ENCODE data around the gene PIK3R3.

The PIK3R3 gene

DNA sequence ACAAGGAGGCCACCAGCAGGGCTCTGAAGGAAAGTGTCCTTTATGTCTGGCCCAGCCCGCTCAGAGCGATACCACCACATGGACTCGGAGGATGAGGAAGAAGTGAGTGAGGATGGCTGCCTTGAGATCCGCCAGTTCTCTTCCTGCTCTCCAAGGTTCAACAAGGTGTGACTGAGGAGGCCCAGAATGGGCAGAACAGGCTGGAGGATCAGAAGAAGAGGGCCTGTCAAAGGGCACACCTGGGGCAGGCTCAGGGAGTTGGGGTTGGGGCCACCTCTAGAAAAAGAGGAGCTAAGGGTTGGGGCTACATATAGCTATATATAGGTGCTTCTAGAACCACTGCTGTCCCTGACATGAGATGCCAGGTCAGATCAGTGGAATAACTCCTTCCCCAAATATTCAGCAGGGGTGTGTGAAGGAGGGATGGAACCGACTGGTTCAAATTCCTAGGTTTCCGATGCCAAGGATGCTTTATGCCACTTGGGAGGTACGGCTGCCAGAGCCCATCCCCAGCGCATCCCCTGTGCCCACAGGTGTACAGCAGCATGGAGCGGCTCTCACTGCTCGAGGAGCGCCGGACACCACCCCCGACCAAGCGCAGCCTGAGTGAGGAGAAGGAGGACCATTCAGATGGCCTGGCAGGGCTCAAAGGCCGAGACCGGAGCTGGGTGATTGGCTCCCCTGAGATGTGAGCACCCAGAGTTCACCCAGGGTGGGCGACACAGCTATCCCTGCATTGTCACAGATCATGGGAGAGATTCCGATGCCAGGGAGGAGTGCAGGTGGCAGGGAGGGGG, 102.2 kb downstream of the PIK3R3 start:
- no peak for TF ChIP-seq EP300 (IDR thresholded peaks at IDR 0.05; ENCODE audit: borderline replicate concordance)
- TF ChIP-seq RAD21 (IDR thresholded peaks at IDR 0.05; ENCODE audit: low read depth), result no peak
- TF ChIP-seq CREB1 (IDR thresholded peaks at IDR 0.05; ENCODE audit: low read depth), result no peak
- no peak for TF ChIP-seq TEAD4 (IDR thresholded peaks at IDR 0.05)
- TF ChIP-seq CEBPB (IDR thresholded peaks at IDR 0.05), result no peak
- TF ChIP-seq YY1 (IDR thresholded peaks at IDR 0.05; ENCODE audit: low read depth), result no peak
- TF ChIP-seq EGR1 (IDR thresholded peaks at IDR 0.05), result no peak
- TF ChIP-seq, protein P1, sequence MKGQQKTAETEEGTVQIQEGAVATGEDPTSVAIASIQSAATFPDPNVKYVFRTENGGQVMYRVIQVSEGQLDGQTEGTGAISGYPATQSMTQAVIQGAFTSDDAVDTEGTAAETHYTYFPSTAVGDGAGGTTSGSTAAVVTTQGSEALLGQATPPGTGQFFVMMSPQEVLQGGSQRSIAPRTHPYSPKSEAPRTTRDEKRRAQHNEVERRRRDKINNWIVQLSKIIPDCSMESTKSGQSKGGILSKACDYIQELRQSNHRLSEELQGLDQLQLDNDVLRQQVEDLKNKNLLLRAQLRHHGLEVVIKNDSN (IDR thresholded peaks at IDR 0.05), result no peak
- TF ChIP-seq, protein P2, sequence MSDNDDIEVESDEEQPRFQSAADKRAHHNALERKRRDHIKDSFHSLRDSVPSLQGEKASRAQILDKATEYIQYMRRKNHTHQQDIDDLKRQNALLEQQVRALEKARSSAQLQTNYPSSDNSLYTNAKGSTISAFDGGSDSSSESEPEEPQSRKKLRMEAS (IDR thresholded peaks at IDR 0.05), result no peak
- no peak for TF ChIP-seq TCF12 (IDR thresholded peaks at IDR 0.05; ENCODE audit: low read depth)
- no peak for TF ChIP-seq ZBTB7A (IDR thresholded peaks at IDR 0.05; ENCODE audit: low read depth)

DNA sequence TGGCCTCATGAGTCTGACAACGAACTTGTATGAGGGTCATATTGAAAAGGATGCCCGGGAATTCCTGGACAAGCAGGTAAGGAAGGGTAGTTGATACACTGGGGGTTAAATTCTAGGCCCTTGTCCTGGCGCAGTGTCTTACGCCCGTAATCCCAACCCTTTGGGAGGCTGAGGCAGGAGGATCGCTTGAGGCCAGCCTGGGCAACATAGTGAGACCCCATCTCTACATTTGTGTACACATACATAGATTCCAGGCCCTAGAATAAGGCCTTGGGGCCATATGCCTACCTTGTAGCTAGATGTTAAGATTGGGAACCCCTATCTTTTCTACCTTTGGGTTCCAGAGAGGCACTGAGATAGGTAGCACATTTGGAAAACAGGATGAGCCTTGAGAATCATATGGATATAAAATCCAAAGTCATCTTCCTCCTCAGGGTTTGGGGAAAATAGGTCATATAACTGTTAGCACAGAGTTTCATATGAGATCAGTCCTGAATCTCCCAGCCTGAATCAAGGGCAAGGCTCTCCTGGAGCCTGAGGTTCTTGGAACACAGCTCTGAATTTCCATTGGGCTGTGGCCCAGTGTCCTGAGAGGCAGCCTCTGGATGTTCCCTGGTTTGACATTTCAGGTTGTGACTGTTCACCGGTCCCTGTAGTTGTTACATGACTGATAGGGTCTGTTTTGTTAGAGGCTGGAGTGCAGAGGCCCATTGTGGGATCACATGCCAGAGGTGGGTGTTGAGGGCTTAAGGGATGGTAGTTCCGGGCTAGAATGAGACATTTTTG, 104.4 kb downstream of the PIK3R3 start:
- TF ChIP-seq ZBTB7A (IDR thresholded peaks at IDR 0.05; ENCODE audit: low read depth) (no peak), CREB1 (IDR thresholded peaks at IDR 0.05; ENCODE audit: low read depth) (no peak), RAD21 (IDR thresholded peaks at IDR 0.05; ENCODE audit: low read depth) (no peak), NFIC (IDR thresholded peaks at IDR 0.05) (no peak)
- TF ChIP-seq, protein P3, sequence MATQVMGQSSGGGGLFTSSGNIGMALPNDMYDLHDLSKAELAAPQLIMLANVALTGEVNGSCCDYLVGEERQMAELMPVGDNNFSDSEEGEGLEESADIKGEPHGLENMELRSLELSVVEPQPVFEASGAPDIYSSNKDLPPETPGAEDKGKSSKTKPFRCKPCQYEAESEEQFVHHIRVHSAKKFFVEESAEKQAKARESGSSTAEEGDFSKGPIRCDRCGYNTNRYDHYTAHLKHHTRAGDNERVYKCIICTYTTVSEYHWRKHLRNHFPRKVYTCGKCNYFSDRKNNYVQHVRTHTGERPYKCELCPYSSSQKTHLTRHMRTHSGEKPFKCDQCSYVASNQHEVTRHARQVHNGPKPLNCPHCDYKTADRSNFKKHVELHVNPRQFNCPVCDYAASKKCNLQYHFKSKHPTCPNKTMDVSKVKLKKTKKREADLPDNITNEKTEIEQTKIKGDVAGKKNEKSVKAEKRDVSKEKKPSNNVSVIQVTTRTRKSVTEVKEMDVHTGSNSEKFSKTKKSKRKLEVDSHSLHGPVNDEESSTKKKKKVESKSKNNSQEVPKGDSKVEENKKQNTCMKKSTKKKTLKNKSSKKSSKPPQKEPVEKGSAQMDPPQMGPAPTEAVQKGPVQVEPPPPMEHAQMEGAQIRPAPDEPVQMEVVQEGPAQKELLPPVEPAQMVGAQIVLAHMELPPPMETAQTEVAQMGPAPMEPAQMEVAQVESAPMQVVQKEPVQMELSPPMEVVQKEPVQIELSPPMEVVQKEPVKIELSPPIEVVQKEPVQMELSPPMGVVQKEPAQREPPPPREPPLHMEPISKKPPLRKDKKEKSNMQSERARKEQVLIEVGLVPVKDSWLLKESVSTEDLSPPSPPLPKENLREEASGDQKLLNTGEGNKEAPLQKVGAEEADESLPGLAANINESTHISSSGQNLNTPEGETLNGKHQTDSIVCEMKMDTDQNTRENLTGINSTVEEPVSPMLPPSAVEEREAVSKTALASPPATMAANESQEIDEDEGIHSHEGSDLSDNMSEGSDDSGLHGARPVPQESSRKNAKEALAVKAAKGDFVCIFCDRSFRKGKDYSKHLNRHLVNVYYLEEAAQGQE (IDR thresholded peaks at IDR 0.05; ENCODE audit: low read depth), result no peak

DNA sequence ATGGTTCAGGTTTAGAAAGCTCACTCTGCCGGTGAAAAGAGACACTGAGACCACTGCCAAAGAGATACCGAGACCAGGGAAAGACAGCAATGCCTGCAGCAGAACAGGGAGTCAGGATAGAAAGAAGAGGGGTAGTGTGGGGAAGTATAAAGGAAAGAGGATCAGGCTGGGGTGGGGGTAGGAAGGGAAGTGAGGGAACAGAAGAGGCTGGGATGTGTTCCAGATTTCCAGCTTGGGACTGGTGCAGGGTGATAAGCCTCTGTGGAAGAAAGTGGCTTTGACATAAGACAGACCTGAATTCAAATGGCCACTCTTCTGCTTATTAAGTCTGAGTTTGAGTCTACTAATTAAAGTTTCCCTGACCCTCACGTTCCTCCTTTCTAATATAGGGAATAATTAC, 105.9 kb downstream of the PIK3R3 start:
- TF ChIP-seq CREB1 (IDR thresholded peaks at IDR 0.05; ENCODE audit: low read depth) (no peak), TCF12 (IDR thresholded peaks at IDR 0.05; ENCODE audit: low read depth) (no peak), FOXM1 (IDR thresholded peaks at IDR 0.05; ENCODE audit: borderline replicate concordance, low read depth) (no peak), EP300 (IDR thresholded peaks at IDR 0.05; ENCODE audit: borderline replicate concordance) (no peak), TAF1 (IDR thresholded peaks at IDR 0.05; ENCODE audit: low read depth) (no peak), YY1 (IDR thresholded peaks at IDR 0.05; ENCODE audit: low read depth) (no peak), NFIC (IDR thresholded peaks at IDR 0.05) (no peak), ZBTB7A (IDR thresholded peaks at IDR 0.05; ENCODE audit: low read depth) (no peak), CEBPB (IDR thresholded peaks at IDR 0.05) (no peak), TEAD4 (IDR thresholded peaks at IDR 0.05) (no peak), RAD21 (IDR thresholded peaks at IDR 0.05; ENCODE audit: low read depth) (no peak), EGR1 (IDR thresholded peaks at IDR 0.05) (no peak)
- TF ChIP-seq, protein P1 (IDR thresholded peaks at IDR 0.05), result no peak
- TF ChIP-seq, protein P3 (IDR thresholded peaks at IDR 0.05; ENCODE audit: low read depth), result no peak
- TF ChIP-seq, protein P2 (IDR thresholded peaks at IDR 0.05), result no peak

DNA sequence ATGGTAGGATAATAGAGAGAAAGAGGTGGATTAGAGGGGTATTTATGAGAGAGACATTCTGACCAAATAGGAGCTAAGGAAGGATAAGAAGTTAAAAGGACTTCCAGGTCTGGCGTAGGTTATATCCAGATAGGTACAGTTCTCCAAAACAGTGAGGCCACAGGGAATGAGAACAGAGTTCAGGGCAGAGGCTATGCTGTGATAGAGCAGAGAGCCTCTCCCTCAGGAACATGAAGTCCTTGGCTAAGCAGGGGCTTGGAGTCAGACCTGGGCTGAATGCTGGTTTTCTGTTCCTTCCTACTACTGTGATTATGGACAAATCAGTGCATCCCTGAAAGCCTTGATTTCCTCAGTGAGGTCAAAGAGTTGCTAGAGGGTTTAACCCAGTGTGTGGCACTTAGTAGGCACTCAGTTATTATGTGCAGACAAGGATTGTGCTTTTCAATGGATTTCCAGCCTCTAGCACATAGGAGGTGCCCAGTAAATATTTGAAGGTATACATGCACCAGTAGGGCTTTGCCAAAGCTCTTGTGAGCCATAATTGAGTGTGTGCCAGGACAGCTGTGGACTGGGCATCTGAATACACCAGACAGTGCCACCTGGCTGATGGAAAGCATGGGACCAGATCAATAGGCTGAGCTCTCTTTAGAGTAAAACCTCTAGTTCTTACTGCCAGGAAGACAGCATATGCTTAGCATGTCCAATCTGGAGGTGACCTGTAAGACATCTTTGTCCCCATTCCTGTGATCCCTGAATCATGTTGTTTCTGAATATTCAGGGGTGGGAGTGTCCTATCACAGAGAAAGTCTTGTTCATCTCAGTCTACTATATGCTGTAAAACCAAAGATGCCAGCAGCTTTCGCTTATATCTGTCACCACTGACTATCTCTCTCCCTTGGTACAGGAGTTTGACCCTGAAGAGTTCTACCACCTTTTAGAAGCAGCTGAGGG, 111.1 kb downstream of the PIK3R3 start:
- TF ChIP-seq, protein P2 (IDR thresholded peaks at IDR 0.05), result no peak
- no peak for TF ChIP-seq ZBTB7A (IDR thresholded peaks at IDR 0.05; ENCODE audit: low read depth)
- TF ChIP-seq, protein P3 (IDR thresholded peaks at IDR 0.05; ENCODE audit: low read depth), result no peak
- TF ChIP-seq EP300 (IDR thresholded peaks at IDR 0.05; ENCODE audit: borderline replicate concordance), result no peak
- TF ChIP-seq TEAD4 (IDR thresholded peaks at IDR 0.05), result no peak
- no peak for TF ChIP-seq TAF1 (IDR thresholded peaks at IDR 0.05; ENCODE audit: low read depth)
- TF ChIP-seq NFIC (IDR thresholded peaks at IDR 0.05), result no peak

Measured in Ishikawa (cell line).